ENCODE measurements around the gene ARHGAP36.

- TF ChIP-seq EP300 (IDR thresholded peaks at IDR 0.05; ENCODE audit: low read depth) (no peak), CTCF (IDR thresholded peaks at IDR 0.05) (no peak), POLR2A (IDR thresholded peaks at IDR 0.05) (no peak)
Measured at GRCh38 chrX:131034063-131034462, 24.1 kb upstream of the ARHGAP36 start.
